GM12878 (cell line): ENCODE results near the gene GLB1L2. TPM values are rescaled to one million over a fixed set of nuclear protein-coding genes. Genes with fewer than 3 reads are reported as not detected.

ENCODE experiments used
- ATAC-seq: fragments of 200-7000 bp; cut with Tn5 transposase; 3 replicates; pipeline ENCODE4 v1.9.1; 2020; ENCODE audit warnings: mild to moderate bottlenecking, moderate library complexity
- BruUV-seq: library from RNA; stranded (reverse); fragments of 400-500 nt; replicated peaks from 2 replicates; lab custom pipeline; 2021; lab: Mats Ljungman, UMichigan
- CTCF ChIA-PET: fragments of 300-600 bp; sonication (Branson Sonifier 250); formaldehyde crosslinking; extraction: SDS; loops from one replicate; lab custom pipeline; 2021; ENCODE audit warnings: inconsistent platforms; lab: Yijun Ruan, JAX
- POLR2A ChIA-PET: fragments of 350-600 bp; formaldehyde crosslinking; extraction: SDS; loops from one replicate; lab custom pipeline; 2021; ENCODE audit warnings: inconsistent platforms; lab: Charles Lee
- RAD21 ChIA-PET: fragments of 300-600 bp; sonication (Branson Sonifier 250); formaldehyde crosslinking; loops from one replicate; lab custom pipeline; 2023; ENCODE audit warnings: antibody characterized with exemption; ENCODE audit not compliant: unreplicated experiment; lab: Charles Lee
- SMC1A ChIA-PET: fragments of 300-600 bp; sonication (Branson Sonifier 250); formaldehyde crosslinking; loops from one replicate; lab custom pipeline; 2023; ENCODE audit not compliant: unreplicated experiment, uncharacterized antibody; lab: Charles Lee
- DNase-seq: peaks from one replicate; pipeline ENCODE4 v3.0.0-alpha.2; 2011; ENCODE audit warnings: low read depth, low spot score
- FAIRE-seq: peaks from 3 replicates; lab custom pipeline; 2011; peaks lifted over from hg19 to GRCh38; lab: Jason Lieb, UNC
- H2AFZ ChIP-seq: 2 replicates; pipeline ENCODE4 v1.6.0; 2011; ENCODE audit warnings: low read depth, low read length, control low read depth; ENCODE audit not compliant: control insufficient read depth
- H3K27ac ChIP-seq: 2 replicates; pipeline ENCODE4 v1.5.1; 2011; ENCODE audit warnings: control low read depth; ENCODE audit not compliant: control insufficient read depth, insufficient read depth
- H3K27me3 ChIP-seq, 2 experiments: replicated peaks in 1 of 2; 2 replicates each; pipeline versions ENCODE4 v1.6.0 to v1.6.1; 2011; ENCODE audit warnings: low read length in 1 of 2; ENCODE audit not compliant: control insufficient read depth in 2 of 2, insufficient read depth in 2 of 2
- H3K36me3 ChIP-seq, 2 experiments: 2 replicates each; pipeline ENCODE4 v1.5.1; 2011; ENCODE audit warnings: low read length in 1 of 2; ENCODE audit not compliant: control insufficient read depth in 2 of 2, insufficient read depth in 2 of 2
- H3K4me1 ChIP-seq: 2 replicates; pipeline ENCODE4 v1.6.1; 2011; ENCODE audit warnings: mild to moderate bottlenecking, low read length, moderate library complexity, mixed read lengths; ENCODE audit not compliant: control insufficient read depth, insufficient read depth
- H3K4me2 ChIP-seq: 2 replicates; pipeline ENCODE4 v1.6.0; 2011; ENCODE audit warnings: control low read depth; ENCODE audit not compliant: control insufficient read depth, insufficient read depth
- H3K4me3 ChIP-seq: fragments of 200-600 bp; sonication (generic); 2 replicates; pipeline ENCODE4 v1.5.1; 2016
- H3K79me2 ChIP-seq: 2 replicates; pipeline ENCODE4 v1.6.0; 2011; ENCODE audit warnings: low read length; ENCODE audit not compliant: control insufficient read depth, insufficient read depth
- H3K9ac ChIP-seq: 2 replicates; pipeline ENCODE4 v1.8.0; 2011; ENCODE audit warnings: low read length, control low read depth, mixed read lengths; ENCODE audit not compliant: control insufficient read depth, insufficient read depth
- H3K9me3 ChIP-seq: replicated peaks from 3 replicates; pipeline ENCODE4 v1.5.1; 2011; ENCODE audit warnings: mild to moderate bottlenecking, low read length; ENCODE audit not compliant: control insufficient read depth, insufficient read depth
- H4K20me1 ChIP-seq: 2 replicates; pipeline ENCODE4 v1.6.0; 2011; ENCODE audit not compliant: control insufficient read depth, insufficient read depth
- ZNF24 ChIP-seq: fragments of 450-650 bp; IDR thresholded peaks from 2 replicates; pipeline ENCODE4 v1.6.1; 2017; ENCODE audit warnings: antibody characterized with exemption, mild to moderate bottlenecking
- ZNF592 ChIP-seq: fragments of 450-650 bp; IDR thresholded peaks from 2 replicates; pipeline ENCODE4 v1.6.1; 2017; ENCODE audit warnings: mild to moderate bottlenecking, moderate library complexity
- ZNF687 ChIP-seq: fragments of 450-650 bp; IDR thresholded peaks from 2 replicates; pipeline ENCODE4 v1.6.1; 2017; ENCODE audit warnings: mild to moderate bottlenecking, moderate library complexity
- WGBS: methylation state at CpG from one replicate; pipeline ENCODE4 v1.1.6; 2016; ENCODE audit warnings: low lambda C conversion rate; ENCODE audit not compliant: insufficient replicate concordance, insufficient coverage; ENCODE audit errors: missing lambda C conversion rate; 5-methylcytosine and 5-hydroxymethylcytosine counted together
- in situ Hi-C: fragments of 300-500 bp; cut with MboI; formaldehyde crosslinking; loops from 9 replicates; pipeline ENCODE4 v1.14.3; 2018; ENCODE audit warnings: mixed read lengths
- intact Hi-C: fragments of 100-400 bp; cut with micrococcal nuclease; formaldehyde crosslinking; loops from one replicate; pipeline ENCODE4 v1.14.2; 2022; ENCODE audit not compliant: unreplicated experiment
- polyA plus RNA-seq, 11 experiments: library from polyadenylated mRNA; depleted of rRNA in 4 of 11; unstranded in 6 of 11; stranded (reverse) in 5 of 11; fragments of >200 nt; fragmentation: Nextera tagmentation in 4 of 11; fragmentation: Illumina TruSeq in 1 of 11; extraction: Ambion mirVana in 4 of 11; extraction: Trizol in 1 of 11; gene quantifications; 1 replicate in 1 of 11; 2 replicates in 10 of 11; pipeline versions ENCODE4 v1.2.1 to v1.2.3, GENCODE V29; 2011 to 2016; ENCODE audit warnings: inconsistent platforms in 2 of 11, missing spikeins in 2 of 11, low read depth in 1 of 11
- total RNA-seq, 4 experiments: library from RNA; depleted of rRNA in 3 of 4; stranded (reverse); fragments of >200 nt in 3 of 4; fragmentation: Illumina TruSeq in 1 of 4; extraction: Trizol in 1 of 4; gene quantifications; 2 replicates each; pipeline versions ENCODE4 v1.2.1 to v1.2.3, GENCODE V29; 2013 to 2021

The GLB1L2 gene
- total and polyA plus RNA-seq, 10 of the 15 experiments (the other 5 are each of a cell fraction or from before 2014, with no cell fraction given): 0.04 to 0.85 (median 0.49) TPM

GRCh38 chr11:134382830-134383229 lies 51.0 kb downstream of the GLB1L2 start:
- no peak for DNase-seq
- no peak for ATAC-seq
- intact Hi-C loops (no loop called here), in situ Hi-C loops (no loop called here)
- no peaks in the 10 kb centered on the region for H3K9me3 ChIP-seq
- CTCF ChIA-PET: no interaction called here
- RAD21 ChIA-PET: no interaction called here
- no peak overlapping the region for H3K4me3 ChIP-seq
- no peaks in the 10 kb centered on the region for H3K36me3 ChIP-seq
- H3K27ac ChIP-seq: no peak overlapping the region
- H3K27me3 ChIP-seq: no peaks in the 10 kb centered on the region; a peak in 1 of 4 replicates
- POLR2A ChIA-PET: no interaction called here
- no peak for TF ChIP-seq ZNF24
- no peak for TF ChIP-seq ZNF687
- TF ChIP-seq ZNF592: no peak
- H3K4me1 ChIP-seq: no peaks in the 10 kb centered on the region
- WGBS: 75% methylated on average over 24 of the region's 24 CpGs
- H3K79me2 ChIP-seq: no peaks in the 10 kb centered on the region
- H3K9ac ChIP-seq: no peak overlapping the region
- no peak for FAIRE-seq
- SMC1A ChIA-PET: no interaction called here
- BruUV-seq: no TSS peak
- no peaks in the 10 kb centered on the region for H4K20me1 ChIP-seq
- H3K4me2 ChIP-seq: no peak overlapping the region
- no peak overlapping the region for H2AFZ ChIP-seq
